Measurements from ENCODE around the gene DOP1A.
A peak's percentile ranks its signal among the peaks of the same experiment; 100 is the strongest.

The DOP1A gene

GRCh38 chr6:83053678-83054077 is 13.8 kb upstream of the DOP1A start:
- Histone ChIP-seq H3K4me3 (ENCODE audit: extremely low read depth, insufficient read depth, low read length, poor library complexity, severe bottlenecking) (no peak overlapping the region), H3K9me3 (ENCODE audit: control insufficient read depth, low read length) (no peaks in the 10 kb centered on the region), H3K36me3 (ENCODE audit: control insufficient read depth, insufficient read depth, low read length) (peaks cover 18% of the 10 kb centered on the region), H3K4me1 (ENCODE audit: control insufficient read depth, insufficient read depth, low read length, poor library complexity, severe bottlenecking) (no peaks in the 10 kb centered on the region), H3K27ac (ENCODE audit: low read depth, low read length, severe bottlenecking) (no peak overlapping the region)
- 90 to 96% methylated on average over 2 to 3 of the region's 3 CpGs for WGBS, 2 experiments (ENCODE audit: insufficient coverage in 2 of 2)

DNA sequence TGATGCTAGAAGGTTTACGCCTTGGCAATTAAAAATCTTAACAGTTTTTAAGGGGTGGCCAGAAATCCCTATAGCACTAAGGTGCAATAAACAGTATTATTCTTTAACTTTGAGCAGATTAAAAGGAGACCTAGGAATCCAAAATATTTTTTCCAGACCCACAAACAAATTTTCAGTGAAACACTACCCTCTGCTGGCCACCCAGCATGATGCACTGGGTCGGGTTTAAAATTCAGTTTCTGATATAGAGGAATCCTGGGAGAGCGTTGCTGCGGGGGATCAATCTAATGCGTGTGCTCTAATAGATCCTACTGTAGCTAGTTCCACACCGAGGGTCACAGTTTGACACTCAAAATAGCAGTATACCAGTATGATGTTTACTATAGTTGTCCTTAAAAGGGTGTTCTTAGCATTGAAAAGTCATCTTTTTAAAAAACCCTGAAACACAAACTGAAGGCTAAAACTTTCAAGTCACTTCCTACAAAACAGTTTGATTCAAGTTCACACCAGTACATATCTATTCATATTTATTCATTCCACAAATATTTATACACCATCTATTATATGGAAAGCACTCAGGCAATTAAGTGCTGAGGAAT is 12.0 kb upstream of the DOP1A start:
- Histone ChIP-seq H3K4me3 (ENCODE audit: extremely low read depth, insufficient read depth, low read length, poor library complexity, severe bottlenecking) (no peak overlapping the region), H3K36me3 (ENCODE audit: control insufficient read depth, insufficient read depth, low read length) (peaks cover 23% of the 10 kb centered on the region), H3K9me3 (ENCODE audit: control insufficient read depth, low read length) (no peaks in the 10 kb centered on the region), H3K4me1 (ENCODE audit: control insufficient read depth, insufficient read depth, low read length, poor library complexity, severe bottlenecking) (no peaks in the 10 kb centered on the region), H3K27ac (ENCODE audit: low read depth, low read length, severe bottlenecking) (no peak overlapping the region)
- 100% methylated on average over 1 of the region's 6 CpGs; no CpG with 5 or more reads in 1 of the 2 experiments for WGBS, 2 experiments (ENCODE audit: insufficient coverage in 2 of 2)

GRCh38 chr6:83057705-83058321 is 9.7 kb upstream of the DOP1A start:
- no peaks in the 10 kb centered on the region for H3K9me3 ChIP-seq (ENCODE audit: control insufficient read depth, low read length)
- no peak overlapping the region for H3K4me3 ChIP-seq (ENCODE audit: extremely low read depth, insufficient read depth, low read length, poor library complexity, severe bottlenecking)
- H3K4me1 ChIP-seq (ENCODE audit: control insufficient read depth, insufficient read depth, low read length, poor library complexity, severe bottlenecking) = no peaks in the 10 kb centered on the region
- H3K27ac ChIP-seq (ENCODE audit: low read depth, low read length, severe bottlenecking) = no peak overlapping the region
- WGBS, 2 experiments (ENCODE audit: insufficient coverage in 2 of 2) = 37 to 82% methylated on average over 3 of the region's 4 CpGs
- peaks cover 24% of the 10 kb centered on the region for H3K36me3 ChIP-seq (ENCODE audit: control insufficient read depth, insufficient read depth, low read length)

DNA sequence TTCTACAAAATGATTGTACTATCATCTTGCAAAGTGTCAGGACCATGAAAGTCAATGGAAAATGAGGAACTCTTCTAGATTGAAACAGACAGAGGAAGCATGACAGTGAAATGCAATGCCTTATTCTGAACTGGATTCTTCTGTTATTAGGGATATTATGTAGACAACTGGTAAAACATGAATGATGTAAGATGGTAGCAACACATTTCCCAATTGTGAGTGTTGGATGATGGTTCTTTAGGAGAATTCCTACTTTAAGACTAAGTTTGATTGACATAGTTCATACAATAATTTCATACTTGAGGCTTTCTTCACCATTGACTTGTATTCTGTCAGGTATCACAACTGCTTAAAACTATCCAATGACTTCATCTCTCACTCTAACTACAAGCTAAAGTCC is 6.3 kb upstream of the DOP1A start:
- Histone ChIP-seq H3K9me3 (ENCODE audit: control insufficient read depth, low read length) (no peaks in the 10 kb centered on the region), H3K36me3 (ENCODE audit: control insufficient read depth, insufficient read depth, low read length) (peaks cover 26% of the 10 kb centered on the region), H3K4me1 (ENCODE audit: control insufficient read depth, insufficient read depth, low read length, poor library complexity, severe bottlenecking) (no peaks in the 10 kb centered on the region), H3K27ac (ENCODE audit: low read depth, low read length, severe bottlenecking) (no peak overlapping the region), H3K4me3 (ENCODE audit: extremely low read depth, insufficient read depth, low read length, poor library complexity, severe bottlenecking) (no peak overlapping the region)

DNA sequence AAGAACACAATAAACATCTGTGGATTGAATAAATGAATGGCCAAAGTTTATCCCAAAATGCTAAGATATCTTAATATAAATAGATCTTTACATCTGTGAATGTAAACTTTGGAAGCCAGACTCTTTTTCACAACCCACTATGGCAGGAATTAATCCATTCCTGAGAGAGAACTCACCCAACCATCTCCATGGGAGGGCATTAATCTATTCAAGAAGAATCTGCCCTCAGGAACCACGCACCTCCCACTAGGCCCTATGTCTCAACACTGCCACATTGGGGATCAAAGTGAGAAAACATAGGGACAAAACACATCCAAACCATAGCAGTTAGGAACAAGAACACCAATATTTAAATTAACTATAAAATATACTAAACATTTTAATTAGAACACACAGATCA is 5.2 kb upstream of the DOP1A start:
- Histone ChIP-seq H3K27ac (ENCODE audit: low read depth, low read length, severe bottlenecking) (no peak overlapping the region), H3K4me1 (ENCODE audit: control insufficient read depth, insufficient read depth, low read length, poor library complexity, severe bottlenecking) (no peaks in the 10 kb centered on the region), H3K4me3 (ENCODE audit: extremely low read depth, insufficient read depth, low read length, poor library complexity, severe bottlenecking) (no peak overlapping the region), H3K9me3 (ENCODE audit: control insufficient read depth, low read length) (no peaks in the 10 kb centered on the region), H3K36me3 (ENCODE audit: control insufficient read depth, insufficient read depth, low read length) (peaks cover 17% of the 10 kb centered on the region)
- WGBS, 2 experiments (ENCODE audit: insufficient coverage in 2 of 2) = 83% methylated on average over 1 of the region's 1 CpG; no CpG with 5 or more reads in 1 of the 2 experiments

DNA sequence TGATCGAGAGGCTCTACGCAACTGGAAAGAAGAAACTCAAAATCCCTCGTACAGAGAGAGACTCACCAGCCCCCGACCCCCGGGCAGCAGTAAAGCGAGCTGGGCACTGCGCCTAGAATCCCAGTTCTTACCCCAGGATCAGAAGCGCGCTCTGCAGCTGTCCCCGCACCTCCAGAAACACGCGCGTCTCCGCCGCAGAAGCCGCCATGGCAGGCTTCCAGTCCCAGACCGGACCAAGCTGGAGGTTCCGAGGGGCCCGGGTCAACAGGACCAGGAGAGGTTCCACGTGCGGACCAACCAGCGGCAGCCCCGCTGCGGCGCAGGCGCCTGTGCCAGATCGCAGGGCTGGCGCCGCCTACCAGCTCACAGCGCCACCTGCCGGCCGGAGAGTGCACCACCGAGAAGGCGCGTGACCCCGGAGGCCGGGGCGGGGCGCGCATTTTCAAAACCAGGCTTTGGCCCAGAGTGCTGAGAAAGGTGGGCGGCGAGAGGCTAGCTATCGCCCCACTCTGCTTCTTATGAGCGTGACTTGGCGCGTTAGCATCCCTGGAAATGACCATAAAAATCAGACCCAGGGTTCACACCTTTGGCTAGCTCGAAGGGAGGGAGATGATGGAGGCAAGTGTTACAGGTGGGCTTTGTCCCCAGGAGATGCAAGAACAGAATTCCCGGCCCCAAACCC is 1.8 kb upstream of the DOP1A start, which contains the start of gene UBE3D:
Gene UBE3D, minus strand, starts transcription at position 331 of the 682 bp plus-strand sequence. Its CDS starts 123 bp downstream, at position 208.
- WGBS, 2 experiments (ENCODE audit: insufficient coverage in 2 of 2) = 4 to 6% methylated on average over 40 to 46 of the region's 48 CpGs
- Histone ChIP-seq H3K36me3 (ENCODE audit: control insufficient read depth, insufficient read depth, low read length) (peaks cover 8% of the 10 kb centered on the region), H3K9me3 (ENCODE audit: control insufficient read depth, low read length) (no peaks in the 10 kb centered on the region), H3K27ac (ENCODE audit: low read depth, low read length, severe bottlenecking) (no peak within 1 kb of the TSS), H3K4me1 (ENCODE audit: control insufficient read depth, insufficient read depth, low read length, poor library complexity, severe bottlenecking) (peaks cover 8% of the 10 kb centered on the region), H3K4me3 (ENCODE audit: extremely low read depth, insufficient read depth, low read length, poor library complexity, severe bottlenecking) (peak within 1 kb of the TSS; percentile 65)

DNA sequence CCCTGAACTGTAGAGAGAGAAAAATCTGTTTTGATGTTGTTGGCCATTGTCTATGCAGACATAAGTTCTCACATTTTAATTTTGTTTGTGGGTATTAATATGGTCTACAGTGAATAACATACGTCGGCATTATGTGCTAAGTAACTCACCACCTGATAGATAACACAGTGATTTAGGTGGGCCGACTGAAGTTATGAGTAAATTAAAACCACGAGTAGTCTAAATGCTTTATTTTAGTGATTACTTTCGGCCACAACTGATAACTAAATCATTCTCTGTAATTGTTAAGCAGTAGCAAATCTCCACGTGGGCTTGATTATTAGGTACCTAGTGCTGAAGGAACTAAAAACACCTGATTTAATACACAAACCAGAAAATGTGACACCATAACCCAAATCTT is 1.1 kb downstream of the DOP1A start:
- H3K9me3 ChIP-seq (ENCODE audit: control insufficient read depth, low read length) = no peaks in the 10 kb centered on the region
- H3K36me3 ChIP-seq (ENCODE audit: control insufficient read depth, insufficient read depth, low read length) = no peaks in the 10 kb centered on the region
- peak overlapping the region; percentile 78 for H3K4me3 ChIP-seq (ENCODE audit: extremely low read depth, insufficient read depth, low read length, poor library complexity, severe bottlenecking)
- no CpG with 5 or more reads among the region's 6 CpGs for WGBS, 2 experiments (ENCODE audit: insufficient coverage in 2 of 2)
- no peak overlapping the region for H3K27ac ChIP-seq (ENCODE audit: low read depth, low read length, severe bottlenecking)
- peaks cover 8% of the 10 kb centered on the region for H3K4me1 ChIP-seq (ENCODE audit: control insufficient read depth, insufficient read depth, low read length, poor library complexity, severe bottlenecking)

GRCh38 chr6:83069633-83070032 is 2.2 kb downstream of the DOP1A start:
- H3K4me3 ChIP-seq (ENCODE audit: extremely low read depth, insufficient read depth, low read length, poor library complexity, severe bottlenecking) = no peak overlapping the region
- H3K27ac ChIP-seq (ENCODE audit: low read depth, low read length, severe bottlenecking) = no peak overlapping the region
- H3K36me3 ChIP-seq (ENCODE audit: control insufficient read depth, insufficient read depth, low read length) = no peaks in the 10 kb centered on the region
- H3K4me1 ChIP-seq (ENCODE audit: control insufficient read depth, insufficient read depth, low read length, poor library complexity, severe bottlenecking) = peaks cover 8% of the 10 kb centered on the region
- H3K9me3 ChIP-seq (ENCODE audit: control insufficient read depth, low read length) = no peaks in the 10 kb centered on the region

DNA sequence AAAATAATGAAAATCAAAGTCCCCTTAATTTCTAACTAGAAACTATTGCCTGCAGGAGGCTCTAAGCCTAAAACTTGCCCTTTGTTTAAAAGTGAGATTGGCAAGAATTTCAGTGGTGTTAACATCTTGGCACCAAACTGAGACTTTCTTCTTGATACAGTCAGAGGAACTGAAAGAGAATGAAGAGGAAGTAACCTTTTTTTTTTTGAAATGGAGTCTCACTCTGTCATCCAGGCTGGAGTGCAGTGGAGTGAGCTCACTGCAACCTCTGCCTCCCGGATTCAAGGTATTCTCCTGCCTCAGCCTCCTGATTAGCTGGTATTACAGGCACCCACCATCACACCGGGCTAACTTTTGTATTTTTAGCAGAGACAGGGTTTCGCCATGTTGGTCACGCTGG is 3.6 kb downstream of the DOP1A start:
- Histone ChIP-seq H3K36me3 (ENCODE audit: control insufficient read depth, insufficient read depth, low read length) (no peaks in the 10 kb centered on the region), H3K4me3 (ENCODE audit: extremely low read depth, insufficient read depth, low read length, poor library complexity, severe bottlenecking) (no peak overlapping the region), H3K4me1 (ENCODE audit: control insufficient read depth, insufficient read depth, low read length, poor library complexity, severe bottlenecking) (peaks cover 8% of the 10 kb centered on the region), H3K9me3 (ENCODE audit: control insufficient read depth, low read length) (no peaks in the 10 kb centered on the region), H3K27ac (ENCODE audit: low read depth, low read length, severe bottlenecking) (no peak overlapping the region)
- 80 to 82% methylated on average over 4 of the region's 4 CpGs for WGBS, 2 experiments (ENCODE audit: insufficient coverage in 2 of 2)

- Histone ChIP-seq H3K4me1 (ENCODE audit: control insufficient read depth, insufficient read depth, low read length, poor library complexity, severe bottlenecking) (peaks cover 8% of the 10 kb centered on the region), H3K9me3 (ENCODE audit: control insufficient read depth, low read length) (no peaks in the 10 kb centered on the region), H3K27ac (ENCODE audit: low read depth, low read length, severe bottlenecking) (no peak overlapping the region), H3K4me3 (ENCODE audit: extremely low read depth, insufficient read depth, low read length, poor library complexity, severe bottlenecking) (no peak overlapping the region), H3K36me3 (ENCODE audit: control insufficient read depth, insufficient read depth, low read length) (no peaks in the 10 kb centered on the region)
- WGBS, 2 experiments (ENCODE audit: insufficient coverage in 2 of 2) = no CpG with 5 or more reads among the region's 1 CpG
Measured at GRCh38 chr6:83071707-83072106, 4.2 kb downstream of the DOP1A start.

DNA sequence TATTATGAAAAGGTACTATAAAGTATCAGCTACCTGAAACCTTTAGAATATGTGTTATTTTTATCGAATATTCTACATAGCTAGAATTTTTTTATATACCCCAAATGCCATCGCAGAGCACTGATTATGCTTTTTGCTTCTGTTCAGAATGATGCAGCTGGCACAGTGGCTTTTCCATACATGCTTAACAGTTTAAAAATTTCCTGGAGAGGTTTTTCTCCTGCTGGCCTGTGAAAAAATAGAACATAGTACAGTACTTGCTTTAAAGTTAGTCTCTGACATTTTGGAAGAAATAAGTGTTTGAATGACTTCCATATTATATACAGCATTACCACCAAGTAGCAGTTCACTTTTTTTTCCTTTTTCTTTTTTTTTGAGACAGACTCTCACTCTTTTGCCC is 5.3 kb downstream of the DOP1A start:
- Histone ChIP-seq H3K9me3 (ENCODE audit: control insufficient read depth, low read length) (no peaks in the 10 kb centered on the region), H3K4me1 (ENCODE audit: control insufficient read depth, insufficient read depth, low read length, poor library complexity, severe bottlenecking) (peaks cover 8% of the 10 kb centered on the region), H3K27ac (ENCODE audit: low read depth, low read length, severe bottlenecking) (no peak overlapping the region), H3K36me3 (ENCODE audit: control insufficient read depth, insufficient read depth, low read length) (no peaks in the 10 kb centered on the region), H3K4me3 (ENCODE audit: extremely low read depth, insufficient read depth, low read length, poor library complexity, severe bottlenecking) (no peak overlapping the region)
- no CpG with 5 or more reads among the region's 2 CpGs for WGBS, 2 experiments (ENCODE audit: insufficient coverage in 2 of 2)

Measured in mesodermal cell (in vitro differentiated cells).